NT2/D1 (cell line): ENCODE measurements around the gene SMIM36.

Experiments
- DNase-seq: peaks from one replicate; pipeline ENCODE4 v3.0.0-alpha.2; 2011; ENCODE audit warnings: low read depth, low spot score
- H3K27me3 ChIP-seq: 2 replicates; pipeline ENCODE4 v1.6.0; 2011; ENCODE audit warnings: mild to moderate bottlenecking; ENCODE audit not compliant: insufficient read length, insufficient read depth
- H3K36me3 ChIP-seq: 2 replicates; pipeline ENCODE4 v1.6.1; 2011; ENCODE audit warnings: mild to moderate bottlenecking, low read length, mixed read lengths; ENCODE audit not compliant: insufficient read depth, insufficient read length
- H3K4me1 ChIP-seq: 2 replicates; pipeline ENCODE4 v1.5.1; 2011; ENCODE audit not compliant: insufficient read depth, insufficient read length
- H3K4me3 ChIP-seq: 2 replicates; pipeline ENCODE4 v1.5.1; 2011; ENCODE audit warnings: low read depth; ENCODE audit not compliant: insufficient read length
- H3K9ac ChIP-seq: 2 replicates; pipeline ENCODE4 v1.6.0; 2011; ENCODE audit warnings: low read depth; ENCODE audit not compliant: insufficient read length
- H3K9me3 ChIP-seq: 2 replicates; pipeline ENCODE4 v1.5.1; 2011; ENCODE audit warnings: mild to moderate bottlenecking, low read length; ENCODE audit not compliant: insufficient read depth
- SUZ12 ChIP-seq: IDR thresholded peaks from 2 replicates; pipeline ENCODE4 v1.6.1; 2011; ENCODE audit not compliant: insufficient read length, insufficient read depth; ENCODE audit errors: extremely low read depth
- YY1 ChIP-seq: IDR thresholded peaks from 2 replicates; pipeline ENCODE4 v1.6.1; 2011; ENCODE audit not compliant: insufficient read length, insufficient read depth
- ZNF274 ChIP-seq: IDR thresholded peaks from 2 replicates; pipeline ENCODE4 v1.6.1; 2011; ENCODE audit warnings: mild to moderate bottlenecking, low read depth, low read length

Gene SMIM36

GRCh38 chr17:55462711-55463110 lies 48.5 kb downstream of the SMIM36 start:
- no peak overlapping the region for H3K9ac ChIP-seq
- TF ChIP-seq SUZ12 (no peak), YY1 (no peak), ZNF274 (no peak)
- peaks cover 4% of the 10 kb centered on the region; the same call in 1 of the 2 replicates for H3K9me3 ChIP-seq

GRCh38 chr17:55462234-55462633 lies 49.0 kb downstream of the SMIM36 start:
- H3K4me1 ChIP-seq: no peaks in the 10 kb centered on the region
- DNase-seq: no peak
- H3K4me3 ChIP-seq: no peak overlapping the region
- H3K9me3 ChIP-seq: no peaks in the 10 kb centered on the region
- H3K9ac ChIP-seq: no peak overlapping the region
- TF ChIP-seq YY1 (no peak), SUZ12 (no peak), ZNF274 (no peak)
- H3K27me3 ChIP-seq: no peaks in the 10 kb centered on the region
- H3K36me3 ChIP-seq: no peaks in the 10 kb centered on the region

More at GRCh38 chr17:55462711-55463110, 48.5 kb downstream of the SMIM36 start:
- H3K4me1 ChIP-seq: no peaks in the 10 kb centered on the region
- no peak for DNase-seq
- H3K4me3 ChIP-seq: no peak overlapping the region
- no peaks in the 10 kb centered on the region for H3K27me3 ChIP-seq
- H3K36me3 ChIP-seq: no peaks in the 10 kb centered on the region

GRCh38 chr17:55458978-55459377 lies 52.3 kb downstream of the SMIM36 start:
- H3K9me3 ChIP-seq: no peaks in the 10 kb centered on the region
- no peak overlapping the region for H3K9ac ChIP-seq
- no peaks in the 10 kb centered on the region for H3K4me1 ChIP-seq
- no peaks in the 10 kb centered on the region for H3K36me3 ChIP-seq
- DNase-seq: no peak
- no peak for TF ChIP-seq YY1
- no peak for TF ChIP-seq ZNF274
- TF ChIP-seq SUZ12: no peak
- H3K4me3 ChIP-seq: no peak overlapping the region
- no peaks in the 10 kb centered on the region for H3K27me3 ChIP-seq

GRCh38 chr17:55458287-55458900 lies 52.9 kb downstream of the SMIM36 start:
- DNase-seq: no peak
- H3K4me1 ChIP-seq: peaks cover 2% of the 10 kb centered on the region
- no peaks in the 10 kb centered on the region for H3K36me3 ChIP-seq
- H3K27me3 ChIP-seq: no peaks in the 10 kb centered on the region
- H3K4me3 ChIP-seq: no peak overlapping the region
- no peaks in the 10 kb centered on the region for H3K9me3 ChIP-seq
- TF ChIP-seq ZNF274: no peak
- TF ChIP-seq SUZ12: no peak
- H3K9ac ChIP-seq: no peak overlapping the region

GRCh38 chr17:55456307-55457240 lies 54.7 kb downstream of the SMIM36 start:
- Histone ChIP-seq H3K27me3 (no peaks in the 10 kb centered on the region), H3K4me1 (peaks cover 2% of the 10 kb centered on the region)
- TF ChIP-seq YY1 (no peak), SUZ12 (no peak), ZNF274 (no peak)

GRCh38 chr17:55454906-55455474 lies 56.3 kb downstream of the SMIM36 start:
- no peak for DNase-seq
- Histone ChIP-seq H3K27me3 (no peaks in the 10 kb centered on the region), H3K4me1 (peaks cover 2% of the 10 kb centered on the region), H3K36me3 (no peaks in the 10 kb centered on the region), H3K9me3 (no peaks in the 10 kb centered on the region), H3K4me3 (no peak overlapping the region), H3K9ac (no peak overlapping the region)
- TF ChIP-seq ZNF274 (no peak), YY1 (no peak), SUZ12 (no peak)

More at GRCh38 chr17:55456307-55457240, 54.7 kb downstream of the SMIM36 start:
- Histone ChIP-seq H3K36me3 (no peaks in the 10 kb centered on the region), H3K4me3 (no peak overlapping the region), H3K9ac (no peak overlapping the region), H3K9me3 (no peaks in the 10 kb centered on the region)
- no peak for DNase-seq

GRCh38 chr17:55453839-55454557 lies 57.3 kb downstream of the SMIM36 start:
- H3K27me3 ChIP-seq: no peaks in the 10 kb centered on the region
- no peaks in the 10 kb centered on the region for H3K36me3 ChIP-seq
- no peaks in the 10 kb centered on the region for H3K9me3 ChIP-seq
- TF ChIP-seq YY1: no peak
- no peak for TF ChIP-seq ZNF274
- no peak for TF ChIP-seq SUZ12
- no peak for DNase-seq
- H3K4me1 ChIP-seq: peaks cover 2% of the 10 kb centered on the region
- no peak overlapping the region for H3K4me3 ChIP-seq
- H3K9ac ChIP-seq: no peak overlapping the region
